ENCODE measurements around the gene SLC16A12. TPM values are rescaled to one million over a fixed set of nuclear protein-coding genes. Genes with fewer than 3 reads are reported as not detected.
A peak's percentile ranks its signal among the peaks of the same experiment; 100 is the strongest.

Gene SLC16A12
- total and polyA plus RNA-seq, 2 of the 4 experiments (the other 2 are of a cell fraction), result 1.4 to 1.6 TPM

GRCh38 chr10:89554433-89554832, 19.0 kb upstream of the SLC16A12 start:
- Histone ChIP-seq H2AK9ac (replicated peaks; ENCODE audit: low read depth, low read length, poor library complexity) (no peak overlapping the region), H4K5ac (ENCODE audit: low read depth, low read length) (peak overlapping the region; percentile 4; the same call in 1 of the 2 replicates), H3K36me3 (ENCODE audit: control insufficient read depth, insufficient read depth, low read length) (no peaks in the 10 kb centered on the region), H2BK20ac (ENCODE audit: low read depth, low read length) (peak overlapping the region; percentile 90), H3K4me3 (ENCODE audit: insufficient read depth, low read depth, low read length) (no peak overlapping the region), H3K27me3 (ENCODE audit: control insufficient read depth, insufficient read depth, low read length) (no peaks in the 10 kb centered on the region), H2BK120ac (ENCODE audit: low read depth, low read length) (peak overlapping the region; percentile 76; the same call in 1 of the 2 replicates), H2AFZ (replicated peaks; ENCODE audit: low read length, poor library complexity) (no peak overlapping the region), H4K20me1 (ENCODE audit: insufficient read depth, low read length) (no peaks in the 10 kb centered on the region), H3K4me1 (ENCODE audit: control insufficient read depth, insufficient read depth, low read length) (peaks cover 4% of the 10 kb centered on the region; the same call in 1 of the 2 replicates), H4K8ac (ENCODE audit: low read depth in 2 of 2, low read length in 2 of 2) (no peak overlapping the region), H3K9ac (ENCODE audit: low read depth, low read length) (no peak overlapping the region), H3K9me1 (ENCODE audit: insufficient read depth, low read length) (peaks cover 5% of the 10 kb centered on the region), H2AK5ac (ENCODE audit: low read depth, low read length) (0 out of 2 replicates have a peak overlapping the region, but pooled peaks have one; percentile 68), H3K9me3 (ENCODE audit: control insufficient read depth, insufficient read depth, low read length) (no peaks in the 10 kb centered on the region), H2BK15ac (ENCODE audit: low read depth, low read length) (peak overlapping the region; percentile 91; the same call in 2 of the 3 replicates), H3K4me2 (ENCODE audit: low read depth, low read length) (no peak overlapping the region), H3K79me1 (ENCODE audit: low read depth in 1 of 2, low read length in 2 of 2) (no peaks in the 10 kb centered on the region), H3K14ac (replicated peaks; ENCODE audit: low read depth, low read length) (peak overlapping the region; percentile 62; the same call in 1 of the 2 replicates), H3K27ac (ENCODE audit: insufficient read depth, low read length) (no peak overlapping the region), H3K23ac (ENCODE audit: low read depth, low read length) (0 out of 2 replicates have a peak overlapping the region, but pooled peaks have one; percentile 38), H4K91ac (ENCODE audit: insufficient read depth, low read depth, low read length) (no peak overlapping the region; the same call in 1 of the 2 replicates), H3K56ac (ENCODE audit: extremely low read depth, insufficient read depth, low read length) (no peak overlapping the region), H3K18ac (ENCODE audit: low read depth, low read length) (peak overlapping the region; percentile 11; the same call in 1 of the 2 replicates), H3K4ac (ENCODE audit: low read depth, low read length) (peak overlapping the region; percentile 68; the same call in 1 of the 2 replicates), H2BK5ac (ENCODE audit: low read depth, low read length, poor library complexity, severe bottlenecking) (peak overlapping the region; percentile 33)
- DNase-seq (no peak), ATAC-seq (ENCODE audit: low read depth) (no peak)
- TF ChIP-seq RAD21 (IDR thresholded peaks at IDR 0.05; ENCODE audit: low read length), result no peak
- no peak for TF ChIP-seq CTCF (conservative IDR thresholded peaks at IDR 0.05; ENCODE audit: low read depth, low read length)
- TF ChIP-seq USF2 (IDR thresholded peaks at IDR 0.05; ENCODE audit: low read depth, low read length), result no peak
- TF ChIP-seq ELK1 (IDR thresholded peaks at IDR 0.05; ENCODE audit: borderline replicate concordance, low read depth, low read length), result no peak
- no peak for TF ChIP-seq SMC3 (IDR thresholded peaks at IDR 0.05; ENCODE audit: low read depth, low read length)
- no peak for TF ChIP-seq MAFK (IDR thresholded peaks at IDR 0.05; ENCODE audit: low read depth, low read length)
- no peak for TF ChIP-seq NFE2L2 (IDR thresholded peaks at IDR 0.05; ENCODE audit: low read depth, low read length)
- TF ChIP-seq MXI1 (IDR thresholded peaks at IDR 0.05; ENCODE audit: borderline replicate concordance, low read depth, low read length), result no peak
- no peak for TF ChIP-seq BHLHE40 (IDR thresholded peaks at IDR 0.05; ENCODE audit: low read depth, low read length)
- TF ChIP-seq RCOR1 (IDR thresholded peaks at IDR 0.05; ENCODE audit: insufficient replicate concordance, low read length), result no peak
- no peak for TF ChIP-seq RFX5 (IDR thresholded peaks at IDR 0.05; ENCODE audit: low read depth, low read length)
- no peak for TF ChIP-seq POLR2A (IDR thresholded peaks at IDR 0.05; ENCODE audit: low read depth, low read length)
- no peak for TF ChIP-seq CHD1 (IDR thresholded peaks at IDR 0.05; ENCODE audit: low read depth, low read length)
- TF ChIP-seq MAZ (IDR thresholded peaks at IDR 0.05; ENCODE audit: borderline replicate concordance, low read depth, low read length), result no peak
- in situ Hi-C loops (cut with MboI; ENCODE audit: low sequenced_read_pairs) (no loop called here), dilution Hi-C loops (cut with HindIII; ENCODE audit: low sequenced_read_pairs, unreplicated experiment) (no loop called here), intact Hi-C loops (cut with micrococcal nuclease) (loop anchor here (5.0 kb wide), 1 partner anchor 37 kb away; no protein-coding TSS in a partner anchor)
- POLR2A ChIA-PET (ENCODE audit: unreplicated experiment), result no interaction called here
- CTCF ChIA-PET, result no interaction called here
- no CpG with 5 or more reads among the region's 1 CpG for WGBS, 2 experiments (ENCODE audit: extremely low coverage in 2 of 2, insufficient read length in 1 of 2)
- BruUV-seq (replicated peaks), result no TSS peak

Measured in IMR-90 (cell line).